Testis (tissue), 3 donors: ENCODE measurements around the gene CIAO2A. TPM values are rescaled to one million over a fixed set of nuclear protein-coding genes. Genes with fewer than 3 reads are reported as not detected.
"Not testable (repeated sequence)": the region's sequence is repeated elsewhere in the genome, so short reads cannot be mapped to it uniquely, and the experiment has no call there.

Experiments used
- DNase-seq: peaks from one replicate; pipeline ENCODE4 v3.0.0-alpha.2; 2019
- H3K27ac ChIP-seq, 2 donors: fragments of 200-600 bp; sonication (generic); one replicate each; pipeline ENCODE4 v1.5.1; 2019
- H3K27me3 ChIP-seq: fragments of 200-600 bp; sonication (generic); one replicate; pipeline ENCODE4 v1.5.1; 2019
- H3K36me3 ChIP-seq: fragments of 200-600 bp; sonication (generic); one replicate; pipeline ENCODE4 v1.5.1; 2017; ENCODE audit warnings: low read depth; ENCODE audit errors: missing control alignments
- H3K4me1 ChIP-seq: fragments of 200-600 bp; sonication (generic); one replicate; pipeline ENCODE4 v1.5.1; 2019
- H3K4me3 ChIP-seq, 2 donors: fragments of 200-600 bp; sonication (generic); one replicate each; pipeline ENCODE4 v1.5.1; 2017 to 2019
- H3K9me3 ChIP-seq: fragments of 200-600 bp; sonication (generic); one replicate; pipeline ENCODE4 v1.5.1; 2017
- CTCF ChIP-seq, 3 experiments: fragments of 450-650 bp in 2 of 3; fragments of 200-600 bp in 1 of 3; sonication (generic) in 1 of 3; IDR thresholded peaks; one replicate each; pipeline ENCODE4 v1.5.1; 2016 to 2019; ENCODE audit warnings: antibody characterized with exemption in 3 of 3, mild to moderate bottlenecking in 2 of 3, moderate library complexity in 1 of 3
- POLR2A ChIP-seq: fragments of 450-650 bp; IDR thresholded peaks from one replicate; pipeline ENCODE4 v1.6.1; 2017; ENCODE audit warnings: antibody characterized with exemption, mild to moderate bottlenecking, moderate library complexity
- WGBS, 2 donors: methylation state at CpG; one replicate each; pipeline ENCODE4 v1.1.5; 2018; 5-methylcytosine and 5-hydroxymethylcytosine counted together
- intact Hi-C: fragments of 100-400 bp; cut with DNase I; formaldehyde crosslinking; loops from one replicate; pipeline ENCODE4 v1.15.1; 2023; ENCODE audit warnings: low total_unique reads
- polyA plus RNA-seq: library from polyadenylated mRNA; stranded (reverse); fragments of 350-450 nt; fragmentation: Illumina TruSeq; extraction: RNeasy Lipid Tissue Mini Kit (QIAGEN cat#74804); gene quantifications from one replicate; pipeline ENCODE4 v1.2.3, GENCODE V29; 2014; ENCODE audit warnings: low read depth, low replicate concordance; ENCODE audit not compliant: insufficient read depth
- total RNA-seq, 2 donors: library from RNA; depleted of rRNA; stranded (reverse); fragments of >200 nt; gene quantifications; one replicate each; pipeline ENCODE4 v1.2.3, GENCODE V29; 2016

Gene CIAO2A
- total and polyA plus RNA-seq, 3 donors from 2014 or later = 33.7 to 36.8 (median 36.1) TPM

- 60 to 63% methylated on average over 3 of the region's 3 CpGs for WGBS, 2 donors
- H3K4me1 ChIP-seq = no peaks in the 10 kb centered on the region
- no peak overlapping the region for H3K4me3 ChIP-seq
- H3K36me3 ChIP-seq = no peaks in the 10 kb centered on the region
- DNase-seq = no peak
- H3K9me3 ChIP-seq = no peaks in the 10 kb centered on the region
- TF ChIP-seq CTCF (IDR thresholded peaks at IDR 0.05) (no peak), POLR2A (no peak)
- H3K27ac ChIP-seq = no peak overlapping the region
- intact Hi-C loops = no loop called here
- H3K27me3 ChIP-seq = no peaks in the 10 kb centered on the region
Observed at GRCh38 chr15:64122936-64123351, 29.3 kb upstream of the CIAO2A start.

- Histone ChIP-seq H3K27ac (no peak overlapping the region), H3K9me3 (no peaks in the 10 kb centered on the region), H3K4me3 (no peak overlapping the region), H3K27me3 (no peaks in the 10 kb centered on the region), H3K4me1 (no peaks in the 10 kb centered on the region), H3K36me3 (no peaks in the 10 kb centered on the region)
- TF ChIP-seq CTCF (IDR thresholded peaks at IDR 0.05) (no peak), POLR2A (no peak)
- no peak for DNase-seq
- WGBS, 2 donors = 80 to 82% methylated on average over 1 of the region's 1 CpG
- intact Hi-C loops = no loop called here
Observed at GRCh38 chr15:64122444-64122843, 28.8 kb upstream of the CIAO2A start.

GRCh38 chr15:64121614-64122013 is 28.0 kb upstream of the CIAO2A start:
- DNase-seq = no peak
- H3K27me3 ChIP-seq = no peaks in the 10 kb centered on the region
- H3K9me3 ChIP-seq = no peaks in the 10 kb centered on the region
- TF ChIP-seq POLR2A (no peak), CTCF (IDR thresholded peaks at IDR 0.05) (no peak)
- H3K4me1 ChIP-seq = no peaks in the 10 kb centered on the region
- H3K27ac ChIP-seq = no peak overlapping the region
- H3K4me3 ChIP-seq = no peak overlapping the region
- no peaks in the 10 kb centered on the region for H3K36me3 ChIP-seq
- WGBS, 2 donors = 73 to 74% methylated on average over 4 of the region's 4 CpGs
- intact Hi-C loops = no loop called here

GRCh38 chr15:64120322-64120721 is 26.7 kb upstream of the CIAO2A start:
- WGBS, 2 donors = 95 to 98% methylated on average over 2 of the region's 2 CpGs
- intact Hi-C loops = not testable (repeated sequence)

GRCh38 chr15:64117759-64118487 is 24.3 kb upstream of the CIAO2A start:
- 90 to 97% methylated on average over 5 of the region's 5 CpGs for WGBS, 2 donors
- H3K27me3 ChIP-seq = no peaks in the 10 kb centered on the region
- H3K27ac ChIP-seq = no peak overlapping the region
- H3K36me3 ChIP-seq = no peaks in the 10 kb centered on the region
- H3K9me3 ChIP-seq = no peaks in the 10 kb centered on the region
- no peak for DNase-seq
- intact Hi-C loops = no loop called here
- no peak for TF ChIP-seq CTCF (IDR thresholded peaks at IDR 0.05)
- TF ChIP-seq POLR2A = no peak
- H3K4me3 ChIP-seq = no peak overlapping the region
- no peaks in the 10 kb centered on the region for H3K4me1 ChIP-seq

More at GRCh38 chr15:64120322-64120721, 26.7 kb upstream of the CIAO2A start:
- not testable (repeated sequence) for DNase-seq, H3K4me1 ChIP-seq, H3K27ac ChIP-seq, H3K27me3 ChIP-seq, H3K9me3 ChIP-seq, H3K4me3 ChIP-seq, H3K36me3 ChIP-seq
